ENCODE data around the gene MYH10. TPM values are rescaled to one million over a fixed set of nuclear protein-coding genes. Genes with fewer than 3 reads are reported as not detected.

The MYH10 gene
- total and polyA plus RNA-seq, 9 of the 15 experiments (the other 6 are each of a cell fraction or from before 2014, with no cell fraction given), result 16.3 to 95.3 (median 39.7) TPM

GRCh38 chr17:8532021-8532420, 98.5 kb downstream of the MYH10 start (continued):
- TF ChIP-seq ZBTB40 (IDR thresholded peaks at IDR 0.05) (no peak), ZBTB40 (CRISPR knock-in tag; IDR thresholded peaks at IDR 0.05) (no peak), KLF1 (tag; IDR thresholded peaks at IDR 0.05) (no peak)

Data from K562 (cell line).